ENCODE results near the gene IRAK4.

The IRAK4 gene

GRCh38 chr12:43786899-43787693 is 28.3 kb downstream of the IRAK4 start:
- Histone ChIP-seq H3K23ac (ENCODE audit: low read length) (no peak overlapping the region), H3K4me2 (ENCODE audit: low read length) (no peak overlapping the region), H2AK5ac (ENCODE audit: low read length) (no peak overlapping the region), H3K4me1 (ENCODE audit: control insufficient read depth in 1 of 2, insufficient read depth in 2 of 2, low read length in 2 of 2) (no peaks in the 10 kb centered on the region), H2BK120ac (ENCODE audit: insufficient read depth, low read length, poor library complexity) (no peak overlapping the region), H3K27me3 (ENCODE audit: insufficient read depth, low read length) (no peaks in the 10 kb centered on the region), H3K4ac (ENCODE audit: low read depth, low read length) (no peak overlapping the region), H3K4me3 (ENCODE audit: low read depth, low read length) (no peak overlapping the region), H3K9ac (ENCODE audit: low read length) (no peak overlapping the region), H3K79me2 (ENCODE audit: control insufficient read depth, insufficient read depth, low read length, poor library complexity) (no peaks in the 10 kb centered on the region), H3K79me1 (ENCODE audit: low read length) (no peaks in the 10 kb centered on the region), H3K14ac (ENCODE audit: low read length) (no peak overlapping the region), H4K8ac (ENCODE audit: low read depth, low read length) (no peak overlapping the region), H3K18ac (ENCODE audit: low read length) (no peak overlapping the region), H2BK5ac (ENCODE audit: low read depth, low read length, poor library complexity) (no peak overlapping the region), H3K9me3 (ENCODE audit: insufficient read depth, low read depth, low read length) (no peaks in the 10 kb centered on the region), H3K27ac (ENCODE audit: low read depth, low read length) (no peak overlapping the region), H2BK12ac (ENCODE audit: low read length) (no peak overlapping the region), H4K91ac (ENCODE audit: low read depth, low read length) (no peak overlapping the region), H3K36me3 (ENCODE audit: control insufficient read depth in 1 of 2, insufficient read depth in 2 of 2, low read length in 2 of 2) (peaks cover 1 to 3% of the 10 kb centered on the region in 2 experiments), H4K12ac (ENCODE audit: low read depth, low read length) (no peak overlapping the region), H2AFZ (ENCODE audit: insufficient read depth, low read length, poor library complexity) (no peak overlapping the region)
- DNase-seq, result no peak

DNA sequence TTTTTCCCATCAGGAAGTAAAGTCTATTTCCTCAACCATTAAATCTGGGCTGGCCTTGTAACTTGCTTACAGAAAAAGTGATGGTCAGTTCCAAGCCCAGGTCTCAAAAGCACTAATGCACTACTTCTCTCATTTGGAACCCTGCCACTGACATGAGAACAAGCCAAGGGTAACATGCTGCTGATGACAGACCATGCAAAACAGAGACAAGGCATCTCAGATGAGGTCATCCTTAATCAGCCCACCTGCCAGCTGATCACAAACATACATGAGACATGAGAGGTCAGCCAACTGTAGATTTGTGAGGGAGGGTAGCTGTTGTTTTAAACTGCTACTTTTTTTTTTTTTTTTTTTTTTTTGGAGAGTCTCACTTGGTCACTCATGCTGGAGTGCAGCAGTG is 31.2 kb downstream of the IRAK4 start:
- Histone ChIP-seq H3K23ac (ENCODE audit: low read length) (no peak overlapping the region), H3K4me3 (ENCODE audit: low read depth, low read length) (no peak overlapping the region), H3K36me3 (ENCODE audit: control insufficient read depth in 1 of 2, insufficient read depth in 2 of 2, low read length in 2 of 2) (no peaks in the 10 kb centered on the region), H4K91ac (ENCODE audit: low read depth, low read length) (no peak overlapping the region), H3K18ac (ENCODE audit: low read length) (no peak overlapping the region), H3K79me1 (ENCODE audit: low read length) (no peaks in the 10 kb centered on the region), H2BK12ac (ENCODE audit: low read length) (no peak overlapping the region), H3K9ac (ENCODE audit: low read length) (no peak overlapping the region), H2AFZ (ENCODE audit: insufficient read depth, low read length, poor library complexity) (no peak overlapping the region), H4K12ac (ENCODE audit: low read depth, low read length) (no peak overlapping the region), H2BK5ac (ENCODE audit: low read depth, low read length, poor library complexity) (no peak overlapping the region), H3K14ac (ENCODE audit: low read length) (no peak overlapping the region), H2AK5ac (ENCODE audit: low read length) (no peak overlapping the region), H3K27me3 (ENCODE audit: insufficient read depth, low read length) (no peaks in the 10 kb centered on the region), H3K79me2 (ENCODE audit: control insufficient read depth, insufficient read depth, low read length, poor library complexity) (no peaks in the 10 kb centered on the region), H3K4me2 (ENCODE audit: low read length) (no peak overlapping the region), H4K8ac (ENCODE audit: low read depth, low read length) (no peak overlapping the region), H3K9me3 (ENCODE audit: insufficient read depth, low read depth, low read length) (no peaks in the 10 kb centered on the region), H3K27ac (ENCODE audit: low read depth, low read length) (no peak overlapping the region), H3K4ac (ENCODE audit: low read depth, low read length) (no peak overlapping the region), H3K4me1 (ENCODE audit: control insufficient read depth in 1 of 2, insufficient read depth in 2 of 2, low read length in 2 of 2) (no peaks in the 10 kb centered on the region), H2BK120ac (ENCODE audit: insufficient read depth, low read length, poor library complexity) (no peak overlapping the region)
- DNase-seq, result no peak

DNA sequence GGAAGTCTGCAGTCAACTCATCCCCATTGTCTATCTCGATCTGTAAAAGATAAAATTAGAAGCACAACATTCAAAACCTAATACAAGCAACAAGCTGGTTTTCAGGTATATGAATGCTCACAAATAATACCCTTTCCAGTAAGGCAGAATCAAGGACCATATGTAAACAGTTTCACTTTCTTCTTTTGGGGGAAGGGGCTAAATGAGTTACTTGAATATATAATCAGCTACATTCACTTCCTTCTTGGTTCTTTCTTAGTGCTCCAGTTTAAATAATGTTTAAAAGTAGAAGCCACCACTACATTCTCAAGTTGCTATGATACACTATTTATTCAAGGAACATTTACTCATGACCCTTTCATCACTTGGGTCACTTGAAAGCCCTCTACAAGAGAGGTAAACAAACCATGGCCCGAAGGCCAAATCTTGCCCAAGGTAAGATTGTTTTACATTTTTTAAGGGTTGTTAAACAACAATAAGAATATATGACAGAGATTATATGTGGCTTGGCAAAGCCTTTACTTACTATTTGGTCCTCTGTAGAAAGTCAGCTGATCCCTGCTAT is 37.0 kb downstream of the IRAK4 start:
- Histone ChIP-seq H3K36me3 (ENCODE audit: control insufficient read depth in 1 of 2, insufficient read depth in 2 of 2, low read length in 2 of 2) (peaks cover 3 to 6% of the 10 kb centered on the region in 2 experiments), H3K27me3 (ENCODE audit: insufficient read depth, low read length) (no peaks in the 10 kb centered on the region), H3K23ac (ENCODE audit: low read length) (no peak overlapping the region), H3K9ac (ENCODE audit: low read length) (no peak overlapping the region), H2AK5ac (ENCODE audit: low read length) (no peak overlapping the region), H2BK120ac (ENCODE audit: insufficient read depth, low read length, poor library complexity) (no peak overlapping the region), H3K4me2 (ENCODE audit: low read length) (no peak overlapping the region), H2AFZ (ENCODE audit: insufficient read depth, low read length, poor library complexity) (no peak overlapping the region), H2BK12ac (ENCODE audit: low read length) (no peak overlapping the region), H3K4me3 (ENCODE audit: low read depth, low read length) (no peak overlapping the region), H4K91ac (ENCODE audit: low read depth, low read length) (no peak overlapping the region), H2BK5ac (ENCODE audit: low read depth, low read length, poor library complexity) (no peak overlapping the region), H3K79me1 (ENCODE audit: low read length) (no peaks in the 10 kb centered on the region), H3K9me3 (ENCODE audit: insufficient read depth, low read depth, low read length) (no peaks in the 10 kb centered on the region), H4K12ac (ENCODE audit: low read depth, low read length) (no peak overlapping the region), H3K4me1 (ENCODE audit: control insufficient read depth in 1 of 2, insufficient read depth in 2 of 2, low read length in 2 of 2) (no peaks in the 10 kb centered on the region), H4K8ac (ENCODE audit: low read depth, low read length) (no peak overlapping the region), H3K18ac (ENCODE audit: low read length) (no peak overlapping the region), H3K4ac (ENCODE audit: low read depth, low read length) (no peak overlapping the region), H3K79me2 (ENCODE audit: control insufficient read depth, insufficient read depth, low read length, poor library complexity) (no peaks in the 10 kb centered on the region), H3K27ac (ENCODE audit: low read depth, low read length) (no peak overlapping the region), H3K14ac (ENCODE audit: low read length) (no peak overlapping the region)
- WGBS (ENCODE audit: extremely low coverage, insufficient coverage, insufficient read length), result no CpG with 5 or more reads among the region's 2 CpGs
- peak in 1 of 2 donors; percentile 14 for DNase-seq

DNA sequence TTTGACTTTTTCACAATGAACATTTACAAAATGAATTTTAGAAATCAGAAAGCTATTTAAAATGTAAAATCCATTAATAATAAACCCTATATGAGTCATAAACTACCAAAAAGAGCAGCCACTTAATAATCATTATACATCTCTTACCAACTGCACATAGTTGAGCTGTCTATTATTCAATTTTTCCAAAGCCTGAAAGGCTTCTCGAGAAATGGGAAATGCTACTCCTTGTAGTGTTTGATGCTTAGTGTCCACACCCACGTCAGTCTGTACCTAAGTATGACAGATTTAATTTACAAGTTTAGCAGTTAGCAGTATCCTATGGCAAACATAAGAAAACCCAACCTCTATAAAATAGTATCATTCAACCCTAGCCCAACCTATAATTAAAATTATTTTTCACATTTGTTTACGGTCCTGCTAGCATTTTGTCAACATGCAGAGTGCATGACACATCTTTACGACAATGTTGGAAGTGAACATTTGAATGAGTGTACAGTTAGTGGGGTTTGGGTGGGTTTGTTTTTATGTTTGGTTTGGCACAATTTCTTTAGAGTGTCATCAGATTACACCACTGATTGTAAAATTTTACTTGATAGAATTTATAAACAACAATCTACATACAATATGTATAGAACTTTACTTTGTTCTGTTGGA is 38.9 kb downstream of the IRAK4 start:
- no peak overlapping the region for H2BK120ac ChIP-seq (ENCODE audit: insufficient read depth, low read length, poor library complexity)
- no peak overlapping the region for H3K23ac ChIP-seq (ENCODE audit: low read length)
- no CpG with 5 or more reads among the region's 4 CpGs for WGBS (ENCODE audit: extremely low coverage, insufficient coverage, insufficient read length)
- no peak overlapping the region for H2AFZ ChIP-seq (ENCODE audit: insufficient read depth, low read length, poor library complexity)
- no peaks in the 10 kb centered on the region for H3K79me2 ChIP-seq (ENCODE audit: control insufficient read depth, insufficient read depth, low read length, poor library complexity)
- no peak overlapping the region for H3K27ac ChIP-seq (ENCODE audit: low read depth, low read length)
- H2BK5ac ChIP-seq (ENCODE audit: low read depth, low read length, poor library complexity), result no peak overlapping the region
- no peak overlapping the region for H3K4me3 ChIP-seq (ENCODE audit: low read depth, low read length)
- H3K79me1 ChIP-seq (ENCODE audit: low read length), result no peaks in the 10 kb centered on the region
- H3K14ac ChIP-seq (ENCODE audit: low read length), result no peak overlapping the region
- no peak overlapping the region for H3K4ac ChIP-seq (ENCODE audit: low read depth, low read length)
- H4K91ac ChIP-seq (ENCODE audit: low read depth, low read length), result no peak overlapping the region
- no peak overlapping the region for H3K9ac ChIP-seq (ENCODE audit: low read length)
- H3K27me3 ChIP-seq (ENCODE audit: insufficient read depth, low read length), result no peaks in the 10 kb centered on the region
- peaks cover 8% of the 10 kb centered on the region in 2 experiments for H3K36me3 ChIP-seq (ENCODE audit: control insufficient read depth in 1 of 2, insufficient read depth in 2 of 2, low read length in 2 of 2)
- DNase-seq, result no peak
- H3K4me2 ChIP-seq (ENCODE audit: low read length), result no peak overlapping the region
- H3K4me1 ChIP-seq (ENCODE audit: control insufficient read depth in 1 of 2, insufficient read depth in 2 of 2, low read length in 2 of 2), result no peaks in the 10 kb centered on the region
- H3K18ac ChIP-seq (ENCODE audit: low read length), result no peak overlapping the region
- H3K9me3 ChIP-seq (ENCODE audit: insufficient read depth, low read depth, low read length), result no peaks in the 10 kb centered on the region
- no peak overlapping the region for H2AK5ac ChIP-seq (ENCODE audit: low read length)
- no peak overlapping the region for H2BK12ac ChIP-seq (ENCODE audit: low read length)
- no peak overlapping the region for H4K8ac ChIP-seq (ENCODE audit: low read depth, low read length)
- no peak overlapping the region for H4K12ac ChIP-seq (ENCODE audit: low read depth, low read length)
